GM12891 (cell line): Measurements from ENCODE around the gene ESYT3.

Experiments used
- POLR2A ChIP-seq: IDR thresholded peaks from 2 replicates; pipeline ENCODE4 v1.6.1; 2011; ENCODE audit warnings: low read depth, low read length, control low read depth
- POLR2AphosphoS5 ChIP-seq: IDR thresholded peaks from 2 replicates; pipeline ENCODE4 v1.6.1; 2011; ENCODE audit warnings: low read depth, low read length, control low read depth
- POU2F2 ChIP-seq: IDR thresholded peaks from 2 replicates; pipeline ENCODE4 v1.6.1; 2011; ENCODE audit warnings: low read depth, mild to moderate bottlenecking, control low read depth, low read length, moderate library complexity

DNA sequence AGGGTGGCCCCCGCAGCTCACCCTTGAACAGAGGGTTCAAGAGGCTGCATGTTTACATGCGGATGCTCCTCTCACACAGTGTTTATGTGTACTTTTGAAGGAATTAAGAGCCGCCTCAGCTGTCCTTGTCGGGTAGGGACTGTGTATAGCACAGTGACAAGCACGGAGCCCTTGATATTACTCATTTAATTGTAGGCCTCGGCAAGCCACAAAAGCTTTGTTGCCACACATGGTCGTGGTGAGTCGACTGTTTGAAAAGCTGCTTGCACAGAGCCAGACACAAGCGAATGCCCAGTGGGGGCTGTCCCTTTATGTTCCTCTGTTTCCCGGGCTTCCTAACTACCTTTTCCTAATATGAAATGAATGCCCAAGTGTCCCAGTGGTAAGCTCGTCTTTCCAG lies 4.5 kb downstream of the ESYT3 start:
- TF ChIP-seq POLR2A, result no peak
- TF ChIP-seq POLR2AphosphoS5, result no peak
- no peak for TF ChIP-seq POU2F2
